ENCODE data around the gene GSX1.

The GSX1 gene

DNA sequence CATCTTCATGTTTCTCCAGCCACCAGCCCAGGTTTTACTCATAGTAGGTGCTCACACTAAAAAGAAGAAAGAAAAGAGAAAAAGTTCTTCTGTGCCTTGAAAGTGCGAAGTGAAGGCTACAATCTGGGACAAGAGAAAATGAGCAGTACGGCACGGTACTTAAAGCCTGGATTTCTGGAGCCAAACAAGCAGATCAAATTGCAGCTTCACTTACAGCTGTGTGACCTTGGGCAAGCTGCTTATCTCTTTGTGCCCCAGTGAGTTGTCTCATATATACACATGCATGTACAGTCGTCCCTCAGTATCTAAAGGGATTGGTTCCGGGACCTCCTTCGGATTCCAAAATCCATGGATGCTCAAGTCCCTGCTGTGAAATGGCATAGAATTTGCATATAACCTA is 41.8 kb downstream of the GSX1 start:
- no peak for DNase-seq (ENCODE audit: low read depth)

DNA sequence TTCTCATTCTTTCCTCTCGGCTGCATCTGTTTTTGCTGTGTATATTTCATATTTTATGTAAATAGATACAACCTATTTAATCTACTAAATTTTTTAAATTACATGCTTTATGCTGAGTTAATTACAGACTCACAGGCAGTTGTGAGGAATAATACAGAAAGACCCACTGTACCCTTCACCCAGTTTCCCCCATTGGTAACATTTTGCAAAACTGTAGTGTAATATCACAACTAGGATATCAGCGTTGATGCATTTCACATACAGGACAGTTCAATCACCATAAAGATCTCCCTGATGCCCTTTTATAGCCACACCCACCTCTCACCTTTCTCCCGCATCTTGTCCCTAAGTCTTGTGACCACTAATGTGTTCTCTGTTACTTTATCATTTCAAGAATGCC is 43.5 kb downstream of the GSX1 start:
- no peak for DNase-seq (ENCODE audit: low read depth)

DNA sequence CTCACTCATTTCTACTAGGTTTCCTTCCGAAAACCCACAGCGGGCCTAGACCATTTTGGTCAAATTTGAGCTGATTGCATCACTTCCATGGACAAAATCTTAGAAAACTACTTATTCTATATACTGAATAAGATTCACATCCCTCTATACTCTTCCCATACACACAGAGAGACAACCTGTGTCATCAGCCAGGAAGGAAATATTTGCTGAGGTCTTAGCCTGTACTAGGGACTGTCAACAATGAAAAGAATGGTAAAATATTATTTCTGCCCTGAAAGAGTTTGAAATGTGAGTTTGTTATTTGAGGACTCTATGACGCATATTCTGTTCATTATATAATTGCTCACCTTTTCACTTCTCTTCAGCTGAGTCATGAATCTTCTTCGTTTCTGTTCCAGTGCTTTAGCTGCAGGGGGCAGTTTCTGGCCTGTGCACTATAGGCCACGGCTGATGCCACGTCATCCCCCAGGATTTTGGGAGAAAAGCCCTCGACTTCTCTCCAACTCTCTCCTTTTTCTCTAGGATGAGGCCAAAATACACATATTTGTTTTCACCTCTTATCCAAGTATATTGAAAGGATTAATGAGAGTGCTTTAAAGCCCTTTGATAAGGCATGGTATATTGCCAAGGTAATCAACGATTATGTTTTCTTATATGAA is 47.7 kb downstream of the GSX1 start:
- DNase-seq (ENCODE audit: low read depth), result no peak

DNA sequence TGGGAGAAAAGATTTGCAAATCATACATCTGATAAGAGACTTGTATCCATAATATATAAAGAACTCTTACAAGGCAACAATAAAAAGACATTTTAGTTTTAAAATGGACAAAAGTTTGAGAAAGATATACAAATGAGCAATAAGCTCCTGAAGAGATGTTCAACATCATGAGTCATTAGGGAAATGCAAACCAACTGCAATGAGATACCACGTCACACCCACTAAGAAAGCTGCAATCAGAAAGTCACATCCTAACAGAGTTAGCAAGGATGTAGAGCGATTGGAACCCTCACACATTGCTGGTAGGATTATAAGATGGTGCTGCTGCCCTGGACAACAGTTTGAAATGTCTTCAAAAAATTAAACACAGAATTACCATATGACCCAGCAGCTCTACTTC is 50.3 kb downstream of the GSX1 start:
- DNase-seq (ENCODE audit: low read depth), result no peak

Measured in HS-5 (cell line).